Ectodermal cell (in vitro differentiated cells): ENCODE results near the gene MASP2.
"Not testable (repeated sequence)": the region's sequence is repeated elsewhere in the genome, so short reads cannot be mapped to it uniquely, and the experiment has no call there.

Experiments used
- H3K27ac ChIP-seq: 2 replicates; pipeline ENCODE4 v1.7.0; 2013; ENCODE audit warnings: mild to moderate bottlenecking, low read depth, low read length; ENCODE audit not compliant: insufficient read depth, poor library complexity, severe bottlenecking
- H3K27me3 ChIP-seq: 2 replicates; pipeline ENCODE4 v1.7.0; 2013; ENCODE audit warnings: mild to moderate bottlenecking, low read length; ENCODE audit not compliant: insufficient read depth, control insufficient read depth, poor library complexity, severe bottlenecking
- H3K36me3 ChIP-seq: one replicate; pipeline ENCODE4 v1.7.0; 2013; ENCODE audit warnings: low read length; ENCODE audit not compliant: control insufficient read depth, insufficient read depth
- H3K4me1 ChIP-seq: one replicate; pipeline ENCODE4 v1.7.0; 2013; ENCODE audit warnings: low read length; ENCODE audit not compliant: control insufficient read depth, insufficient read depth
- H3K4me3 ChIP-seq: 2 replicates; pipeline ENCODE4 v1.7.0; 2013; ENCODE audit warnings: low read depth, low read length, control low read depth; ENCODE audit not compliant: insufficient read depth
- H3K9me3 ChIP-seq: 2 replicates; pipeline ENCODE4 v1.7.0; 2013; ENCODE audit warnings: mild to moderate bottlenecking, low read length, moderate library complexity; ENCODE audit not compliant: control insufficient read depth
- WGBS, 2 experiments: methylation state at CpG; one replicate each; pipeline ENCODE4 v1.1.7; 2013; ENCODE audit warnings: missing lambda C conversion rate in 2 of 2; 5-methylcytosine and 5-hydroxymethylcytosine counted together

Gene MASP2

DNA sequence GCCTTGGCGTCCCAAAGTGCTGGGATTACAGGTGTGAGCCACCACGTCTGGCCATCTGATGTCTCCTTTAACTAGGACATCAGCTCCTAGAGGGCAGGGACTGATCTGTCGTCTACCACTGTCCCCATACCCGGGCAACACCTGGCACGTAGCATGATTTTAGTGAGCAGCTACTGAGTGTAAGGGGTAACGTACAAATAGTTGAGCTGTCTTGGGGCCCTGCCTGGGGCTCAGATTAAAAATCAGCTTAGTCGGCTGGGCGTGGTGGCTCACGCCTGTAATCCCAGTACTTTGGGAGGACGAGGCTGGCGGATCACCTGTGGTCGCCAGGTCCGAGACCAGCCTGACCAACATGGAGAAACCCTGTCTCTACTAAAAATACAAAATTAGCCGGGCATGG lies 11.0 kb upstream of the MASP2 start:
- Histone ChIP-seq H3K4me3 (no peak overlapping the region), H3K9me3 (no peaks in the 10 kb centered on the region), H3K36me3 (peaks cover 5% of the 10 kb centered on the region), H3K27ac (no peak overlapping the region), H3K4me1 (peaks cover 6% of the 10 kb centered on the region), H3K27me3 (no peaks in the 10 kb centered on the region)
- WGBS, 2 experiments = 92 to 95% methylated on average over 14 of the region's 14 CpGs

DNA sequence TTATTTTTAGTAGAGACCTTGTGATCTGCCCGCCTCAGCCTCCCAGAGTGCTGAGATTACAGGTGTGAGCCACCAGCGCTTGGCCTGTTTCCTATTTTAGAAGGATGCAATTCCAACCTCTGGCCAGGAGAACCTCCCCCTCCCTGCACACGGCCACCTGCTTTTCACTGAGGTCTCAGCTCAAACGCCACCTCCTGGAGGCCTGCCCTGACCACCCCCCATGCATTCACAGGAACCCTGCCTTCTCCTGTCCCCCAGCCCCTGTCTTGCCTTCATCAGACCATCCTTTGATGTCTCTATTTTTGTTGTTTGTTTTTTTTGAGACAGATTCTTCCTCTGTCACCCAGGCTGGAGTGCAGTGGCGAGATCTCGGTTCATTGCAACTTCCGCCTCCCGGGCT lies 10.4 kb upstream of the MASP2 start:
- Histone ChIP-seq H3K36me3 (peaks cover 5% of the 10 kb centered on the region), H3K4me3 (no peak overlapping the region), H3K27me3 (no peaks in the 10 kb centered on the region), H3K4me1 (peaks cover 6% of the 10 kb centered on the region), H3K27ac (no peak overlapping the region), H3K9me3 (no peaks in the 10 kb centered on the region)
- 89 to 91% methylated on average over 8 of the region's 8 CpGs for WGBS, 2 experiments

DNA sequence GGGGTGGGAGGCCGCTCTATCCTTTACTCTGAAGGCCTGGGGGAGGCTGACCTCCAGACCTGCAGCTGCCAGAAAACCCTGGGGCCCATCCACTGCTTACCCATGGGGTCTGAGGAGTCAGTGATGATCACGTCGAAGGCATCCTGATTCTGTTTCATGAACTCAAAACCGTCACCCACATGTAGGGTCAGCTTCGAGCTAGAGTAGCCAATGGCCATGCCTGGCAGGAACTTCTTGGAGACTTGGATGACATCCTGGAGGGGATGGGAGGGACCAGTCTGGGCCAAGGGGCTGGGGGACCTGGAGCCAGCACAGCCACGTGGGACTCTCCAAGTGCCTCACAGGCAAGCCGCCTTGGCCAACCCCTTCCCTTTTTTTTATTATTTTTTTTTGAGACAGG lies 9.5 kb upstream of the MASP2 start:
- H3K4me1 ChIP-seq = peaks cover 6% of the 10 kb centered on the region

GRCh38 chr1:11055676-11056075 lies 8.6 kb upstream of the MASP2 start:
- 95 to 98% methylated on average over 11 to 12 of the region's 12 CpGs for WGBS, 2 experiments
- Histone ChIP-seq H3K4me3 (no peak overlapping the region), H3K9me3 (no peaks in the 10 kb centered on the region), H3K27ac (no peak overlapping the region), H3K36me3 (peaks cover 5% of the 10 kb centered on the region), H3K4me1 (peaks cover 6% of the 10 kb centered on the region), H3K27me3 (no peaks in the 10 kb centered on the region)

More for the DNA sequence above, 9.5 kb upstream of the MASP2 start:
- Histone ChIP-seq H3K27ac (no peak overlapping the region), H3K36me3 (peaks cover 5% of the 10 kb centered on the region), H3K27me3 (no peaks in the 10 kb centered on the region), H3K4me3 (no peak overlapping the region), H3K9me3 (no peaks in the 10 kb centered on the region)
- WGBS, 2 experiments = 95 to 96% methylated on average over 7 of the region's 7 CpGs

DNA sequence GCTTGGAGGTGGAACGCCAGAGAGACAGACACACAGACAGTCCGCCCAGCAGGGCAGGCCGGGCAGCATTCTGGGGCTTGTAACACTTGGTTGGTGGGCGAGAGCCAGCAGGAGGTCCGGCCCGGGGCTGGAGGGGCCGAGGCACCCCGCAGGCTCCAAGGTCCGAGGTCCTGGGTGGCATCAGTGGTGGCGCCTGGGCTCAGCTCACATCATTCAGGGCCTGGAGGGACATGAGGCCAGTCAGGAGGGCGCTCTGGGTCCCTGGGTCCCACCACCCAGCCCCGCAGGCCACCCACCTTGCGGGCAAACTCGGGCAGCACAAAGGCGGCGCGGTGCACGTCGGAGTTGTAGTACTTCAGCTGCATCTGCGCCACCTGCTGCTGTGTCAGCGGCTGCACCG lies 7.6 kb upstream of the MASP2 start:
- Histone ChIP-seq H3K27ac (no peak overlapping the region), H3K4me1 (peaks cover 6% of the 10 kb centered on the region), H3K27me3 (no peaks in the 10 kb centered on the region), H3K36me3 (peaks cover 5% of the 10 kb centered on the region), H3K9me3 (no peaks in the 10 kb centered on the region), H3K4me3 (no peak overlapping the region)
- WGBS, 2 experiments = 93 to 95% methylated on average over 22 of the region's 22 CpGs

DNA sequence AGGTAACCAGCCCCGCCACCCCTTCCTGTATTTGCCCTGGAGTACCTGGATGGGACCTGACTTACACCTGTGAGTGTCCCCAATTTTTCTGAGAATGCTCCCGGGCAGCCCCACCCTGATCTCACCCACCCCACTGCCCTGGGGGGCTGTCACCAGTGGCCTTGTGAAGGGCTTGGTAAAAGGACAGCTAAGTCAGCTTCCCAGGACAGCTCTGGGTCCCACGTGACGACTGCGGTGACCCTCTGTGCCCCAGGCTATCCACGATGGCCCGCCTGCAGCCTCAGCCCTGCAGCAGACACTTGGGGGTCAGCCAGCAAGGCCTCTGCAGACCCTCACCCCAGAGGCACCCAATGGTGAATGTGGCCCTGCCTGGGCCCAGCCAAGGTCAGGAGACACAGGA lies 7.1 kb upstream of the MASP2 start:
- WGBS, 2 experiments = 93 to 95% methylated on average over 7 of the region's 7 CpGs
- peaks cover 6% of the 10 kb centered on the region for H3K4me1 ChIP-seq
- H3K36me3 ChIP-seq = peaks cover 5% of the 10 kb centered on the region
- H3K9me3 ChIP-seq = no peaks in the 10 kb centered on the region
- no peak overlapping the region for H3K27ac ChIP-seq
- no peaks in the 10 kb centered on the region for H3K27me3 ChIP-seq
- no peak overlapping the region for H3K4me3 ChIP-seq

- peaks cover 3% of the 10 kb centered on the region for H3K4me1 ChIP-seq
- no peak overlapping the region for H3K27ac ChIP-seq
- no peaks in the 10 kb centered on the region for H3K9me3 ChIP-seq
- WGBS, 2 experiments = 76% methylated on average over 10 of the region's 10 CpGs
- no peak overlapping the region for H3K4me3 ChIP-seq
- H3K27me3 ChIP-seq = no peaks in the 10 kb centered on the region
- peaks cover 5% of the 10 kb centered on the region for H3K36me3 ChIP-seq
These were observed 6.7 kb upstream of the MASP2 start for GRCh38 chr1:11053758-11054137.

- Histone ChIP-seq H3K9me3 (no peaks in the 10 kb centered on the region), H3K27me3 (no peaks in the 10 kb centered on the region), H3K4me1 (no peaks in the 10 kb centered on the region), H3K27ac (no peak overlapping the region), H3K4me3 (no peak overlapping the region), H3K36me3 (peaks cover 5% of the 10 kb centered on the region)
- 78 to 82% methylated on average over 29 of the region's 29 CpGs for WGBS, 2 experiments
These were observed 6.1 kb upstream of the MASP2 start for GRCh38 chr1:11052839-11053757.

GRCh38 chr1:11051781-11052511 lies 4.9 kb upstream of the MASP2 start:
- H3K36me3 ChIP-seq = no peaks in the 10 kb centered on the region
- H3K27ac ChIP-seq = no peak overlapping the region
- WGBS, 2 experiments = 82 to 83% methylated on average over 19 of the region's 19 CpGs
- H3K4me3 ChIP-seq = no peak overlapping the region
- no peaks in the 10 kb centered on the region for H3K9me3 ChIP-seq
- no peaks in the 10 kb centered on the region for H3K27me3 ChIP-seq
- H3K4me1 ChIP-seq = no peaks in the 10 kb centered on the region

GRCh38 chr1:11051121-11051520 lies 4.1 kb upstream of the MASP2 start:
- H3K9me3 ChIP-seq, H3K4me1 ChIP-seq, H3K4me3 ChIP-seq, H3K27me3 ChIP-seq, H3K27ac ChIP-seq, H3K36me3 ChIP-seq: not testable (repeated sequence)
- WGBS, 2 experiments = 94 to 96% methylated on average over 10 of the region's 10 CpGs
